Measurements from ENCODE around the gene FAM43A. TPM values are rescaled to one million over a fixed set of nuclear protein-coding genes. Genes with fewer than 3 reads are reported as not detected.

Gene FAM43A
- total and polyA plus RNA-seq, 2 of the 8 experiments (the other 6 are each of a cell fraction or from before 2014, with no cell fraction given), result 2.3 to 2.6 TPM

- Histone ChIP-seq H3K4me2 (ENCODE audit: insufficient read depth in 1 of 2, low read depth in 2 of 2, low read length in 2 of 2) (no peak overlapping the region; a peak in 1 of 4 replicates), H2BK120ac (replicated peaks; ENCODE audit: low read depth, low read length) (no peak overlapping the region), H2AFZ (ENCODE audit: low read length) (no peak overlapping the region), H3K9me3 (ENCODE audit: insufficient read depth in 2 of 2, low read depth in 1 of 2, low read length in 1 of 2) (no peaks in the 10 kb centered on the region), H3K56ac (replicated peaks; ENCODE audit: insufficient read length, low read depth, low read length) (no peak overlapping the region), H3K79me1 (ENCODE audit: low read depth, low read length) (no peaks in the 10 kb centered on the region; the same call in 1 of the 2 replicates), H4K8ac (ENCODE audit: extremely low read depth, insufficient read depth, low read length) (no peak overlapping the region), H2BK5ac (ENCODE audit: low read depth, low read length) (no peak overlapping the region), H3K4me1 (replicated peaks in 1 of 4; ENCODE audit: control insufficient read depth in 3 of 4, insufficient read depth in 4 of 4, low read length in 3 of 4) (peaks cover 0 to 4% (median under 1%) of the 10 kb centered on the region in 4 experiments; a peak in 4 of 7 replicates), H2BK15ac (ENCODE audit: low read length) (no peak overlapping the region), H3K36me3 (ENCODE audit: control insufficient read depth in 2 of 4, insufficient read depth in 4 of 4, low read length in 3 of 4) (peaks cover 0 to 9% (median 5%) of the 10 kb centered on the region in 4 experiments; a peak in 5 of 8 replicates), H3K27ac (ENCODE audit: low read depth, low read length) (no peak overlapping the region), H3K4me3 (ENCODE audit: extremely low read depth in 1 of 4, insufficient read depth in 2 of 4, low read depth in 3 of 4, low read length in 4 of 4) (no peak overlapping the region), H4K20me1 (replicated peaks in 1 of 2; ENCODE audit: control insufficient read depth in 1 of 2, insufficient read depth in 2 of 2, low read length in 2 of 2) (peaks cover 0 to 4% of the 10 kb centered on the region in 2 experiments), H2BK20ac (ENCODE audit: low read length) (no peak overlapping the region), H3K27me3 (replicated peaks in 1 of 4; ENCODE audit: control insufficient read depth in 3 of 4, extremely low read depth in 1 of 4, insufficient read depth in 3 of 4, low read length in 3 of 4) (peaks cover 0 to 2% (median 0%) of the 10 kb centered on the region in 4 experiments; a peak in 2 of 7 replicates), H2AK5ac (ENCODE audit: low read depth, low read length) (no peak overlapping the region), H3K23me2 (ENCODE audit: low read depth, low read length) (peaks cover 2% of the 10 kb centered on the region; the same call in 1 of the 2 replicates), H3K79me2 (ENCODE audit: control insufficient read depth in 1 of 2, insufficient read depth in 2 of 2, low read length in 2 of 2) (peaks cover 8 to 32% of the 10 kb centered on the region in 2 experiments), H3K14ac (ENCODE audit: insufficient read length) (no peak overlapping the region), H3K23ac (ENCODE audit: insufficient read length) (no peak overlapping the region), H2BK12ac (ENCODE audit: low read depth, low read length) (no peak overlapping the region), H4K91ac (replicated peaks; ENCODE audit: insufficient read length, low read length) (no peak overlapping the region), H4K5ac (ENCODE audit: insufficient read length, low read depth, low read length) (no peak overlapping the region), H3K9ac (replicated peaks in 1 of 4; ENCODE audit: extremely low read depth in 1 of 4, low read depth in 3 of 4, low read length in 3 of 4) (no peak overlapping the region), H3K18ac (ENCODE audit: extremely low read depth, low read length) (no peak overlapping the region), H3K4ac (replicated peaks; ENCODE audit: insufficient read length, low read depth, low read length) (no peak overlapping the region)
- WGBS, 2 experiments (ENCODE audit: extremely low coverage in 1 of 2, insufficient coverage in 1 of 2, insufficient read length in 1 of 2, insufficient replicate concordance in 2 of 2, low coverage in 1 of 2, low lambda C conversion rate in 2 of 2, missing lambda C conversion rate in 1 of 2), result 80% methylated on average over 3 of the region's 3 CpGs; no CpG with 5 or more reads in 1 of the 2 experiments
- POLR2A ChIA-PET (ENCODE audit: partially characterized antibody), result interaction anchor here (4.7 kb wide), 1 partner anchor 13 kb away, joined by 30 read pairs; the partner anchor contains the start of gene FAM43A
- FAIRE-seq (no peak), DNase-seq (ENCODE audit: low read depth in 1 of 2, low spot score in 2 of 2) (no peak)
- CTCF ChIA-PET (ENCODE audit: partially characterized antibody), result interaction anchor here (1.2 to 13.0 kb wide), 2 partner anchors 10 to 17 kb away, joined by 3 to 110 read pairs; partner anchors contain the start of gene FAM43A
- TF ChIP-seq TAF7 (optimal IDR thresholded peaks at IDR 0.05; ENCODE audit: borderline replicate concordance, low read depth, low read length), result no peak
- no peak for TF ChIP-seq TAF1 (IDR thresholded peaks at IDR 0.05; ENCODE audit: low read depth, low read length)
- TF ChIP-seq CHD2 (IDR thresholded peaks at IDR 0.05; ENCODE audit: low read length), result no peak
- TF ChIP-seq HDAC6 (IDR thresholded peaks at IDR 0.05; ENCODE audit: low read depth, low read length), result no peak
- TF ChIP-seq MAFK (IDR thresholded peaks at IDR 0.05; ENCODE audit: low read depth, low read length), result no peak
- TF ChIP-seq BCL11A (IDR thresholded peaks at IDR 0.05; ENCODE audit: low read depth in 2 of 2, low read length in 2 of 2), result no peak
Measured at GRCh38 chr3:194673761-194674160, 11.9 kb upstream of the FAM43A start.
